ENCODE measurements around the gene FBXL16.
"Not testable (repeated sequence)": the region's sequence is repeated elsewhere in the genome, so short reads cannot be mapped to it uniquely, and the experiment has no call there.

FBXL16 gene

GRCh38 chr16:742894-743293 lies 37.3 kb upstream of the FBXL16 start:
- not testable (repeated sequence) for H3K4me3 ChIP-seq (ENCODE audit: low read length); H3K36me3 ChIP-seq (ENCODE audit: control insufficient read depth, low read depth, low read length); H3K27me3 ChIP-seq (ENCODE audit: control insufficient read depth, insufficient read depth, low read length); H3K9me3 ChIP-seq (ENCODE audit: control insufficient read depth, low read depth, low read length); H3K4me1 ChIP-seq (ENCODE audit: control insufficient read depth, low read depth, low read length); H3K9ac ChIP-seq (ENCODE audit: low read length); H3K27ac ChIP-seq (ENCODE audit: low read length)

- H3K4me1 ChIP-seq (ENCODE audit: control insufficient read depth, low read depth, low read length): no peaks in the 10 kb centered on the region
- H3K27me3 ChIP-seq (ENCODE audit: control insufficient read depth, insufficient read depth, low read length): no peaks in the 10 kb centered on the region
Observed at GRCh38 chr16:741986-742629, 36.5 kb upstream of the FBXL16 start.

GRCh38 chr16:740764-741505 lies 35.3 kb upstream of the FBXL16 start, which contains the start of gene CIAO3:
TSS of gene CIAO3 (minus strand) at chr16:740997. CDS start at chr16:740985, 12 bp downstream.
- Histone ChIP-seq H3K4me1 (ENCODE audit: control insufficient read depth, low read depth, low read length) (no peaks in the 10 kb centered on the region), H3K9me3 (ENCODE audit: control insufficient read depth, low read depth, low read length) (no peaks in the 10 kb centered on the region), H3K9ac (ENCODE audit: low read length) (peak within 1 kb of the TSS; percentile 83), H3K27me3 (ENCODE audit: control insufficient read depth, insufficient read depth, low read length) (no peaks in the 10 kb centered on the region), H3K36me3 (ENCODE audit: control insufficient read depth, low read depth, low read length) (peaks cover 3% of the 10 kb centered on the region), H3K27ac (ENCODE audit: low read length) (peak within 1 kb of the TSS; percentile 75), H3K4me3 (ENCODE audit: low read length) (peak within 1 kb of the TSS; percentile 75)

More at GRCh38 chr16:741986-742629, 36.5 kb upstream of the FBXL16 start:
- H3K27ac ChIP-seq (ENCODE audit: low read length): no peak overlapping the region
- H3K36me3 ChIP-seq (ENCODE audit: control insufficient read depth, low read depth, low read length): no peaks in the 10 kb centered on the region
- H3K4me3 ChIP-seq (ENCODE audit: low read length): no peak overlapping the region
- H3K9me3 ChIP-seq (ENCODE audit: control insufficient read depth, low read depth, low read length): no peaks in the 10 kb centered on the region
- H3K9ac ChIP-seq (ENCODE audit: low read length): no peak overlapping the region

- no peaks in the 10 kb centered on the region for H3K4me1 ChIP-seq (ENCODE audit: control insufficient read depth, low read depth, low read length)
- peak overlapping the region; percentile 62 for H3K9ac ChIP-seq (ENCODE audit: low read length)
- H3K36me3 ChIP-seq (ENCODE audit: control insufficient read depth, low read depth, low read length): peaks cover 5% of the 10 kb centered on the region
- H3K27ac ChIP-seq (ENCODE audit: low read length): no peak overlapping the region
- H3K27me3 ChIP-seq (ENCODE audit: control insufficient read depth, insufficient read depth, low read length): no peaks in the 10 kb centered on the region
- H3K4me3 ChIP-seq (ENCODE audit: low read length): peak overlapping the region; percentile 75
- no peaks in the 10 kb centered on the region for H3K9me3 ChIP-seq (ENCODE audit: control insufficient read depth, low read depth, low read length)
Observed at GRCh38 chr16:740459-740763, 34.8 kb upstream of the FBXL16 start.

- Histone ChIP-seq H3K27me3 (ENCODE audit: control insufficient read depth, insufficient read depth, low read length) (no peaks in the 10 kb centered on the region), H3K9me3 (ENCODE audit: control insufficient read depth, low read depth, low read length) (no peaks in the 10 kb centered on the region), H3K9ac (ENCODE audit: low read length) (peak overlapping the region; percentile 62), H3K27ac (ENCODE audit: low read length) (no peak overlapping the region), H3K4me1 (ENCODE audit: control insufficient read depth, low read depth, low read length) (no peaks in the 10 kb centered on the region), H3K36me3 (ENCODE audit: control insufficient read depth, low read depth, low read length) (peaks cover 5% of the 10 kb centered on the region), H3K4me3 (ENCODE audit: low read length) (peak overlapping the region; percentile 75)
Observed at GRCh38 chr16:739560-740458, 34.2 kb upstream of the FBXL16 start.

- Histone ChIP-seq H3K4me3 (ENCODE audit: low read length) (no peak overlapping the region), H3K9ac (ENCODE audit: low read length) (no peak overlapping the region), H3K9me3 (ENCODE audit: control insufficient read depth, low read depth, low read length) (no peaks in the 10 kb centered on the region), H3K36me3 (ENCODE audit: control insufficient read depth, low read depth, low read length) (peaks cover 5% of the 10 kb centered on the region), H3K27me3 (ENCODE audit: control insufficient read depth, insufficient read depth, low read length) (no peaks in the 10 kb centered on the region), H3K27ac (ENCODE audit: low read length) (no peak overlapping the region), H3K4me1 (ENCODE audit: control insufficient read depth, low read depth, low read length) (no peaks in the 10 kb centered on the region)
Observed at GRCh38 chr16:736936-737481, 31.4 kb upstream of the FBXL16 start.

- no peak overlapping the region for H3K9ac ChIP-seq (ENCODE audit: low read length)
- H3K36me3 ChIP-seq (ENCODE audit: control insufficient read depth, low read depth, low read length): peaks cover 5% of the 10 kb centered on the region
- no peak overlapping the region for H3K27ac ChIP-seq (ENCODE audit: low read length)
Observed at GRCh38 chr16:735982-736453, 30.4 kb upstream of the FBXL16 start.

GRCh38 chr16:734981-735881 lies 29.6 kb upstream of the FBXL16 start:
- Histone ChIP-seq H3K4me3 (ENCODE audit: low read length) (no peak overlapping the region), H3K4me1 (ENCODE audit: control insufficient read depth, low read depth, low read length) (no peaks in the 10 kb centered on the region), H3K36me3 (ENCODE audit: control insufficient read depth, low read depth, low read length) (peaks cover 5% of the 10 kb centered on the region), H3K27me3 (ENCODE audit: control insufficient read depth, insufficient read depth, low read length) (no peaks in the 10 kb centered on the region), H3K9ac (ENCODE audit: low read length) (no peak overlapping the region), H3K9me3 (ENCODE audit: control insufficient read depth, low read depth, low read length) (no peaks in the 10 kb centered on the region), H3K27ac (ENCODE audit: low read length) (no peak overlapping the region)

More at GRCh38 chr16:735982-736453, 30.4 kb upstream of the FBXL16 start:
- Histone ChIP-seq H3K4me1 (ENCODE audit: control insufficient read depth, low read depth, low read length) (no peaks in the 10 kb centered on the region), H3K27me3 (ENCODE audit: control insufficient read depth, insufficient read depth, low read length) (no peaks in the 10 kb centered on the region), H3K4me3 (ENCODE audit: low read length) (no peak overlapping the region), H3K9me3 (ENCODE audit: control insufficient read depth, low read depth, low read length) (no peaks in the 10 kb centered on the region)

- H3K9ac ChIP-seq (ENCODE audit: low read length): no peak overlapping the region
- no peak overlapping the region for H3K4me3 ChIP-seq (ENCODE audit: low read length)
- no peaks in the 10 kb centered on the region for H3K27me3 ChIP-seq (ENCODE audit: control insufficient read depth, insufficient read depth, low read length)
- no peaks in the 10 kb centered on the region for H3K4me1 ChIP-seq (ENCODE audit: control insufficient read depth, low read depth, low read length)
- no peaks in the 10 kb centered on the region for H3K9me3 ChIP-seq (ENCODE audit: control insufficient read depth, low read depth, low read length)
- no peak overlapping the region for H3K27ac ChIP-seq (ENCODE audit: low read length)
- peaks cover 5% of the 10 kb centered on the region for H3K36me3 ChIP-seq (ENCODE audit: control insufficient read depth, low read depth, low read length)
Observed at GRCh38 chr16:734208-734980, 28.8 kb upstream of the FBXL16 start.

All from iPS-18a (cell line).